PC-3 (cell line): ENCODE data around the gene EPB41L2. TPM values are rescaled to one million over a fixed set of nuclear protein-coding genes. Genes with fewer than 3 reads are reported as not detected.

Experiments used
- ATAC-seq: fragments of 200-7000 bp; cut with Tn5 transposase; 2 replicates; pipeline ENCODE4 v1.9.1; 2020; ENCODE audit warnings: mild to moderate bottlenecking, moderate library complexity
- BruUV-seq: library from RNA; stranded (reverse); fragments of 400-500 nt; replicated peaks from 2 replicates; lab custom pipeline; 2021; lab: Mats Ljungman, UMichigan
- CTCF ChIA-PET: fragments of 300-600 bp; sonication (Branson Sonifier 250); formaldehyde crosslinking; loops from one replicate; lab custom pipeline; 2022; ENCODE audit warnings: antibody characterized with exemption; lab: Charles Lee
- POLR2A ChIA-PET: fragments of 300-600 bp; sonication (Branson Sonifier 250); formaldehyde crosslinking; loops from one replicate; lab custom pipeline; 2022; ENCODE audit warnings: antibody characterized with exemption; ENCODE audit not compliant: unreplicated experiment; lab: Charles Lee
- DNase-seq: peaks from one replicate; pipeline ENCODE4 v3.0.0-alpha.2; 2015
- H2AFZ ChIP-seq: fragments of 300-600 bp; sonication (generic); 2 replicates; pipeline ENCODE4 v1.6.0; 2016; ENCODE audit warnings: antibody characterized with exemption, low read length
- H3F3A ChIP-seq: fragments of 300-600 bp; sonication (generic); one replicate; pipeline ENCODE4 v1.6.0; 2017; ENCODE audit warnings: antibody characterized with exemption, low read length, control low read depth, mild to moderate bottlenecking; ENCODE audit not compliant: unreplicated experiment
- H3K27ac ChIP-seq: fragments of 300-600 bp; sonication (generic); 2 replicates; pipeline ENCODE4 v1.5.1; 2016; ENCODE audit warnings: mild to moderate bottlenecking, low read length
- H3K27me3 ChIP-seq: fragments of 300-600 bp; sonication (generic); 2 replicates; pipeline ENCODE4 v1.6.1; 2016; ENCODE audit warnings: low read length, mixed read lengths
- H3K36me3 ChIP-seq: fragments of 300-600 bp; sonication (generic); 2 replicates; pipeline ENCODE4 v1.6.1; 2016; ENCODE audit warnings: low read depth, mixed run types, low read length, mixed read lengths
- H3K4me1 ChIP-seq: fragments of 300-600 bp; sonication (generic); 2 replicates; pipeline ENCODE4 v1.5.1; 2016; ENCODE audit warnings: low read length; ENCODE audit not compliant: insufficient read depth
- H3K4me2 ChIP-seq: fragments of 300-600 bp; sonication (generic); 2 replicates; pipeline ENCODE4 v1.6.0; 2016; ENCODE audit warnings: low read length
- H3K4me3 ChIP-seq: fragments of 300-600 bp; sonication (generic); 2 replicates; pipeline ENCODE4 v1.5.1; 2016; ENCODE audit warnings: mild to moderate bottlenecking, low read length, mixed read lengths
- H3K79me2 ChIP-seq: fragments of 300-600 bp; sonication (generic); 2 replicates; pipeline ENCODE4 v1.6.1; 2017; ENCODE audit warnings: low read length, mixed read lengths
- H3K9ac ChIP-seq: fragments of 300-600 bp; sonication (generic); 2 replicates; pipeline ENCODE4 v1.6.0; 2016; ENCODE audit warnings: mild to moderate bottlenecking, low read length
- H3K9me2 ChIP-seq: fragments of 300-600 bp; sonication (generic); replicated peaks from 2 replicates; pipeline ENCODE4 v1.6.1; 2016; ENCODE audit warnings: mixed run types, low read length, mixed read lengths
- H3K9me3 ChIP-seq: fragments of 300-600 bp; sonication (generic); 2 replicates; pipeline ENCODE4 v1.6.1; 2016; ENCODE audit warnings: low read length, mixed read lengths
- H4K20me1 ChIP-seq: fragments of 300-600 bp; sonication (generic); 2 replicates; pipeline ENCODE4 v1.6.1; 2016; ENCODE audit warnings: low read length, mixed read lengths
- EZH2 ChIP-seq: fragments of 300-600 bp; sonication (generic); IDR thresholded peaks from one replicate; pipeline ENCODE4 v1.6.1; 2017; ENCODE audit warnings: antibody characterized with exemption, mild to moderate bottlenecking, low read length; ENCODE audit not compliant: unreplicated experiment
- EZH2phosphoT487 ChIP-seq: fragments of 300-600 bp; sonication (generic); IDR thresholded peaks from 2 replicates; pipeline ENCODE4 v1.6.1; 2018; ENCODE audit warnings: mild to moderate bottlenecking, antibody characterized with exemption, low read length, borderline replicate concordance
- intact Hi-C: fragments of 100-400 bp; cut with micrococcal nuclease; formaldehyde crosslinking; loops from 2 replicates; pipeline ENCODE4 v1.9.0; 2023
- total RNA-seq: library from RNA; depleted of rRNA; stranded (reverse); fragments of >200 nt; gene quantifications from 2 replicates; pipeline ENCODE4 v1.2.3, GENCODE V29; 2014
- TF ChIP-seq, protein P1 (sequence below): fragments of 300-600 bp; sonication (generic); conservative IDR thresholded peaks from 2 replicates; pipeline ENCODE4 v1.5.1; 2017; ENCODE audit warnings: antibody characterized with exemption, low read depth, mild to moderate bottlenecking, low read length

The EPB41L2 gene
- total RNA-seq, 1 experiment from 2014 or later = 26.9 TPM

DNA sequence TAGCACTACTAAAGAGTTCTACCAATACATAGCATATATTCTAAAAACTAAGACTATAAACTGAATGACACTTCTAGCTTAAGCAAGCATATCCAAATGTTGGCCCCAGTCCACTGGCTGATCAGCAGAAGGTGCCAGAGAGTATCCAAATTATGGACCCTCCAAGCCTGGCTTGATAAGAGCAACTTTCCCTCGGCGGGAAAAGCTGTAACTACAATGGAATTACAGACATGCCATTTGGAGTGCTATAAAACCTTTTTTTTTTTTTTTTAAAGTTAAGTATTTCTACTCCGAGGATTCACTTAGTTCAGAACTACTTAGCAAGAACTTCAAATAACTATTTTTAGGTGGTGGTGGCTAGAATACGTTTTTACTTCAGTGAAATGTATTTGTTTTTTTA is 94.6 kb downstream of the EPB41L2 start:
- H3K36me3 ChIP-seq = no peaks in the 10 kb centered on the region
- intact Hi-C loops = no loop called here
- H3K4me3 ChIP-seq = no peak overlapping the region
- no peaks in the 10 kb centered on the region for H3K9me2 ChIP-seq
- no peaks in the 10 kb centered on the region for H4K20me1 ChIP-seq
- no peaks in the 10 kb centered on the region for H3F3A ChIP-seq
- no peak overlapping the region for H3K27ac ChIP-seq
- TF ChIP-seq EZH2 (no peak), EZH2phosphoT487 (no peak)
- TF ChIP-seq, protein P1, sequence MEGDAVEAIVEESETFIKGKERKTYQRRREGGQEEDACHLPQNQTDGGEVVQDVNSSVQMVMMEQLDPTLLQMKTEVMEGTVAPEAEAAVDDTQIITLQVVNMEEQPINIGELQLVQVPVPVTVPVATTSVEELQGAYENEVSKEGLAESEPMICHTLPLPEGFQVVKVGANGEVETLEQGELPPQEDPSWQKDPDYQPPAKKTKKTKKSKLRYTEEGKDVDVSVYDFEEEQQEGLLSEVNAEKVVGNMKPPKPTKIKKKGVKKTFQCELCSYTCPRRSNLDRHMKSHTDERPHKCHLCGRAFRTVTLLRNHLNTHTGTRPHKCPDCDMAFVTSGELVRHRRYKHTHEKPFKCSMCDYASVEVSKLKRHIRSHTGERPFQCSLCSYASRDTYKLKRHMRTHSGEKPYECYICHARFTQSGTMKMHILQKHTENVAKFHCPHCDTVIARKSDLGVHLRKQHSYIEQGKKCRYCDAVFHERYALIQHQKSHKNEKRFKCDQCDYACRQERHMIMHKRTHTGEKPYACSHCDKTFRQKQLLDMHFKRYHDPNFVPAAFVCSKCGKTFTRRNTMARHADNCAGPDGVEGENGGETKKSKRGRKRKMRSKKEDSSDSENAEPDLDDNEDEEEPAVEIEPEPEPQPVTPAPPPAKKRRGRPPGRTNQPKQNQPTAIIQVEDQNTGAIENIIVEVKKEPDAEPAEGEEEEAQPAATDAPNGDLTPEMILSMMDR = no peak
- no peak overlapping the region for H2AFZ ChIP-seq
- POLR2A ChIA-PET = no interaction called here
- peaks cover 45% of the 10 kb centered on the region for H3K79me2 ChIP-seq
- DNase-seq (no peak), ATAC-seq (no peak)
- H3K4me2 ChIP-seq = no peak overlapping the region
- H3K27me3 ChIP-seq = no peaks in the 10 kb centered on the region
- H3K9ac ChIP-seq = no peak overlapping the region
- H3K9me3 ChIP-seq = no peaks in the 10 kb centered on the region
- H3K4me1 ChIP-seq = no peaks in the 10 kb centered on the region
- no TSS peak for BruUV-seq
- CTCF ChIA-PET = no interaction called here

DNA sequence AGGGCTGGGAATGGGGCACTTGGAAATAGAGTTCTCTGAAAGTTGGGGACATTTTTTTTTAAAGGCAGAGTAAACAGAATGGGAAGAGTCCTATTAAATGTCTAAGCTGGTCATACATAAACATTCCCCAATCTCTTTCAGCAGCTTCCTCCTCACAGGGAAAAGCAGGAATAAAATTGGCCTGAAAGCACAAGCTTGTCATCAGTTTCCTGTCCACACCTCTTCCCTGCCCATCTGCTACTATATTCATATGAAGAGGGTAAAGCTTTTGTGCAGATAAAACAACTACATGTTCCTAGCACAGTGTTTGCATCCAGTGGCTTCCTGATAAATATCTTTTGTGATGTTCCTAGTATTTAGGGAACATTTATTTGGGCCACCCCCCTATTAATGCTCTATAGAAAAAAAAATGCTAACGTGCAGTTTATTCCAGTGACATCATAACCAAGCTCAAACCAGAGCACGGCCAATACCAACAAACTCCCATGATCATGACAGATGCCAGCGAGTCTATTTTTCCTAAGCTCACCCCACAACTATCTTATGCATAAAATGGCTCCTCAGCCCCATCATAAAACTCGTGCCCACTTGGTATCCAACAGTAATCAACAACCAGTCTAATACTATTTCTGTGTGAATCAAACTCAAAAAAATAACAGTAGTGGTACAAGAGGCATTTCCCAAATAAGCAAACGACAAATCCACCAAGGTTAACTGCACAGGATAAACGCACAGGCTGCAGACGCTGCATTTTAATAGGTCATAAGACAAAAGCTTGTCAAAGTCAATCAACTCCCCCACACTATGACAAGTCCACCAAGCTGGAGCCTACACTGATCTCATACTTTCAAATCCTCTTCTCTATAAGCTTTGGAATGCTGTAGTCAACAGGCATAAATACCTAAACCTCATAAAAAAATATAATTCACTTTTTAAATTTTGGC is 95.3 kb downstream of the EPB41L2 start:
- CTCF ChIA-PET = interaction anchor here (0.6 kb wide), 1 partner anchor 645 kb away, joined by 3 read pairs; no protein-coding TSS in a partner anchor
- Histone ChIP-seq H3K9me2 (no peaks in the 10 kb centered on the region), H4K20me1 (no peaks in the 10 kb centered on the region), H3F3A (no peaks in the 10 kb centered on the region), H3K36me3 (no peaks in the 10 kb centered on the region), H3K4me2 (no peak overlapping the region), H2AFZ (no peak overlapping the region), H3K9me3 (no peaks in the 10 kb centered on the region), H3K79me2 (peaks cover 45% of the 10 kb centered on the region), H3K9ac (no peak overlapping the region), H3K27ac (no peak overlapping the region), H3K4me1 (no peaks in the 10 kb centered on the region), H3K27me3 (no peaks in the 10 kb centered on the region), H3K4me3 (no peak overlapping the region)
- no TSS peak for BruUV-seq
- DNase-seq (no peak), ATAC-seq (no peak)
- intact Hi-C loops = no loop called here
- POLR2A ChIA-PET = no interaction called here
- TF ChIP-seq, protein P1 = no peak
- TF ChIP-seq EZH2phosphoT487 (no peak), EZH2 (no peak)
